ENCODE data around the gene OR14I1.

The OR14I1 gene

GRCh38 chr1:248702714-248703113 lies at the start of gene OR14I1:
Gene OR14I1, minus strand, starts transcription at chr1:248702766.
- no peak for TF ChIP-seq ZFX (IDR thresholded peaks at IDR 0.05; ENCODE audit: borderline replicate concordance)
- TF ChIP-seq CTCF (IDR thresholded peaks at IDR 0.05): no peak
- H3K27ac ChIP-seq: no peak within 1 kb of the TSS

- H3K27ac ChIP-seq: no peak overlapping the region
- TF ChIP-seq ZFX (IDR thresholded peaks at IDR 0.05; ENCODE audit: borderline replicate concordance) (no peak), CTCF (IDR thresholded peaks at IDR 0.05) (no peak)
Observed at GRCh38 chr1:248751635-248752034, 49.1 kb upstream of the OR14I1 start.

- no peak overlapping the region for H3K27ac ChIP-seq
- TF ChIP-seq ZFX (IDR thresholded peaks at IDR 0.05; ENCODE audit: borderline replicate concordance): no peak
- TF ChIP-seq CTCF (IDR thresholded peaks at IDR 0.05): no peak
Observed at GRCh38 chr1:248751142-248751541, 48.6 kb upstream of the OR14I1 start.

GRCh38 chr1:248750496-248750895 lies 47.9 kb upstream of the OR14I1 start:
- TF ChIP-seq CTCF (IDR thresholded peaks at IDR 0.05) (no peak), ZFX (IDR thresholded peaks at IDR 0.05; ENCODE audit: borderline replicate concordance) (no peak)
- H3K27ac ChIP-seq: no peak overlapping the region

DNA sequence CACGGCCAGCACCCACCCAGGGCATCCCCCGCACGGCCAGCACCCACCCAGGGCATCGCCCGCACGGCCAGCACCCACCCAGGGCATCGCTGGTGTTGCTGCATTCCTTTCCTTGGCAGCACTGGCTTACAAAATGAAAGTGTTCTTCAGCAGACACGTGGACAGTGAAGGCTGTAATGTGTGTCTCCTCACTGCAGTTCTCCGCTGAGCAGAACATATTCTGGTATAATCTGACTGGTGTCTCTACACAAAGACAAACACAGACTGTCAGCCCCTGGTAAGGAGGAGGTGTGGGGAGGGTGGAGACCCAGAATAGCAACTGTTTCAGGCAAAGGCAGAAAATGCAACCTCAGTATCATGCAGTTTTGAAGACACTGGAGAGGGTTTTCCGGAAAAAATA lies 45.6 kb upstream of the OR14I1 start:
- TF ChIP-seq ZFX (IDR thresholded peaks at IDR 0.05; ENCODE audit: borderline replicate concordance) (no peak), CTCF (IDR thresholded peaks at IDR 0.05) (no peak)
- H3K27ac ChIP-seq: no peak overlapping the region

- TF ChIP-seq CTCF (IDR thresholded peaks at IDR 0.05) (no peak), ZFX (IDR thresholded peaks at IDR 0.05; ENCODE audit: borderline replicate concordance) (no peak)
- H3K27ac ChIP-seq: no peak overlapping the region
Observed at GRCh38 chr1:248740876-248741275, 38.3 kb upstream of the OR14I1 start.

- H3K27ac ChIP-seq: no peak overlapping the region
- TF ChIP-seq ZFX (IDR thresholded peaks at IDR 0.05; ENCODE audit: borderline replicate concordance) (no peak), CTCF (IDR thresholded peaks at IDR 0.05) (no peak)
Observed at GRCh38 chr1:248739572-248740205, 37.1 kb upstream of the OR14I1 start.

Data from 22Rv1 (cell line).